WTC11 (cell line): ENCODE measurements around the gene EMX2. TPM values are rescaled to one million over a fixed set of nuclear protein-coding genes. Genes with fewer than 3 reads are reported as not detected.
A peak's percentile ranks its signal among the peaks of the same experiment; 100 is the strongest.

Experiments used
- ATAC-seq: fragments of 200-7000 bp; cut with Tn5 transposase; 2 replicates; pipeline ENCODE4 v1.10.0; 2021; ENCODE audit warnings: mild to moderate bottlenecking, moderate library complexity
- CTCF ChIA-PET: fragments of 300-600 bp; sonication (Branson Sonifier 250); formaldehyde crosslinking; loops from one replicate; lab custom pipeline; 2021; ENCODE audit warnings: antibody characterized with exemption; lab: Charles Lee
- POLR2A ChIA-PET: fragments of 350-600 bp; sonication (Branson Sonifier 250); formaldehyde crosslinking; loops from one replicate; lab custom pipeline; 2021; ENCODE audit warnings: antibody characterized with exemption; lab: Charles Lee
- DNase-seq: peaks from one replicate; pipeline ENCODE4 v3.0.0; 2021; ENCODE audit warnings: low spot score
- H3K27ac Mint-ChIP-seq: 2 replicates; pipeline ENCODE4 v1.8.0; 2021; ENCODE audit warnings: mixed read lengths
- H3K27me3 Mint-ChIP-seq: 2 replicates; pipeline ENCODE4 v1.8.0; 2021; ENCODE audit warnings: low read depth, mild to moderate bottlenecking, moderate library complexity, mixed read lengths
- H3K36me3 Mint-ChIP-seq: 2 replicates; pipeline ENCODE4 v1.8.0; 2021; ENCODE audit warnings: mixed read lengths
- H3K4me1 Mint-ChIP-seq: 2 replicates; pipeline ENCODE4 v1.8.0; 2022; ENCODE audit warnings: mixed read lengths
- H3K4me3 Mint-ChIP-seq: 2 replicates; pipeline ENCODE4 v1.8.0; 2021; ENCODE audit warnings: mild to moderate bottlenecking, moderate library complexity, mixed read lengths
- H3K9me3 Mint-ChIP-seq: 2 replicates; pipeline ENCODE4 v1.8.0; 2021; ENCODE audit warnings: mixed read lengths
- ATF1 ChIP-seq: sonication (generic); formaldehyde crosslinking; IDR thresholded peaks from 2 replicates; pipeline ENCODE4 v1.8.1; 2023; ENCODE audit warnings: mild to moderate bottlenecking, moderate library complexity, missing genetic modification reagents
- ATF6 ChIP-seq: sonication (generic); formaldehyde crosslinking; IDR thresholded peaks from 2 replicates; pipeline ENCODE4 v1.8.1; 2023; ENCODE audit warnings: mild to moderate bottlenecking, missing genetic modification reagents
- CBFB ChIP-seq: sonication (generic); formaldehyde crosslinking; IDR thresholded peaks from 2 replicates; pipeline ENCODE4 v1.8.1; 2022; ENCODE audit warnings: mild to moderate bottlenecking, low read depth, missing genetic modification reagents
- CREB1 ChIP-seq: sonication (generic); formaldehyde crosslinking; IDR thresholded peaks from 2 replicates; pipeline ENCODE4 v1.8.0; 2023; ENCODE audit warnings: mild to moderate bottlenecking, missing genetic modification reagents
- ERG ChIP-seq: fragments of 250-450 bp; sonication (Bioruptor Pico); IDR thresholded peaks from 2 replicates; pipeline ENCODE4 v1.8.0; 2021; ENCODE audit warnings: mild to moderate bottlenecking
- ESRRA ChIP-seq: sonication (generic); formaldehyde crosslinking; IDR thresholded peaks from 2 replicates; pipeline ENCODE4 v1.8.1; 2022; ENCODE audit warnings: mild to moderate bottlenecking, missing genetic modification reagents, borderline replicate concordance
- HMGA2 ChIP-seq: fragments of 250-450 bp; sonication (Bioruptor Pico); IDR thresholded peaks from 2 replicates; pipeline ENCODE4 v1.4.0; 2021; ENCODE audit warnings: mild to moderate bottlenecking, moderate library complexity
- IRF2 ChIP-seq: sonication (generic); formaldehyde crosslinking; IDR thresholded peaks from 2 replicates; pipeline ENCODE4 v1.8.0; 2022; ENCODE audit warnings: low read depth, missing genetic modification reagents, borderline replicate concordance
- JUN ChIP-seq: sonication (generic); formaldehyde crosslinking; IDR thresholded peaks from 2 replicates; pipeline ENCODE4 v1.8.0; 2023; ENCODE audit warnings: mild to moderate bottlenecking, missing genetic modification reagents
- NFATC4 ChIP-seq: fragments of 250-450 bp; sonication (Bioruptor Pico); IDR thresholded peaks from 2 replicates; pipeline ENCODE4 v1.9.0; 2021; ENCODE audit warnings: mild to moderate bottlenecking
- RELA ChIP-seq: sonication (generic); formaldehyde crosslinking; IDR thresholded peaks from 2 replicates; pipeline ENCODE4 v1.8.1; 2022; ENCODE audit warnings: missing genetic modification reagents, mild to moderate bottlenecking, borderline replicate concordance
- TEAD4 ChIP-seq: sonication (generic); formaldehyde crosslinking; IDR thresholded peaks from 2 replicates; pipeline ENCODE4 v1.8.0; 2022; ENCODE audit warnings: mild to moderate bottlenecking, missing genetic modification reagents
- USF2 ChIP-seq: sonication (generic); formaldehyde crosslinking; IDR thresholded peaks from 2 replicates; pipeline ENCODE4 v1.8.1; 2023; ENCODE audit warnings: mild to moderate bottlenecking, missing genetic modification reagents, moderate library complexity
- ZNF121 ChIP-seq: sonication (generic); formaldehyde crosslinking; IDR thresholded peaks from 2 replicates; pipeline ENCODE4 v1.8.0; 2023; ENCODE audit warnings: missing genetic modification reagents
- ZNF219 ChIP-seq: sonication (generic); formaldehyde crosslinking; IDR thresholded peaks from 2 replicates; pipeline ENCODE4 v1.8.0; 2023; ENCODE audit warnings: missing genetic modification reagents, mild to moderate bottlenecking, borderline replicate concordance
- ZNF232 ChIP-seq: sonication (generic); formaldehyde crosslinking; IDR thresholded peaks from 2 replicates; pipeline ENCODE4 v1.8.0; 2022; ENCODE audit warnings: mild to moderate bottlenecking, missing genetic modification reagents
- ZNF423 ChIP-seq: fragments of 250-450 bp; sonication (Bioruptor Pico); IDR thresholded peaks from 2 replicates; pipeline ENCODE4 v2.1.2; 2022; ENCODE audit warnings: mild to moderate bottlenecking, moderate library complexity
- ZSCAN18 ChIP-seq: fragments of 250-450 bp; sonication (Bioruptor Pico); IDR thresholded peaks from 2 replicates; pipeline ENCODE4 v2.1.2; 2022; ENCODE audit warnings: mild to moderate bottlenecking, moderate library complexity
- total RNA-seq: library from RNA; stranded (reverse); gene quantifications from 3 replicates; pipeline ENCODE4 v1.2.3, GENCODE V29; 2021
- TF ChIP-seq, protein P1 (sequence below): fragments of 250-450 bp; sonication (Bioruptor Pico); IDR thresholded peaks from 2 replicates; pipeline ENCODE4 v1.9.0; 2021; ENCODE audit warnings: mild to moderate bottlenecking, borderline replicate concordance
- TF ChIP-seq, protein P2 (sequence below): sonication (generic); formaldehyde crosslinking; IDR thresholded peaks from 2 replicates; pipeline ENCODE4 v1.8.1; 2023; ENCODE audit warnings: mild to moderate bottlenecking, moderate library complexity, missing genetic modification reagents

The EMX2 gene
- total RNA-seq, 1 experiment from 2014 or later = not detected

GRCh38 chr10:117497736-117498135, 44.8 kb upstream of the EMX2 start (continued):
- TF ChIP-seq ESRRA = no peak

- no peak for DNase-seq
- Mint-ChIP-seq H3K4me3 (no peak overlapping the region), H3K9me3 (no peaks in the 10 kb centered on the region), H3K4me1 (peaks cover 11% of the 10 kb centered on the region), H3K36me3 (no peaks in the 10 kb centered on the region), H3K27me3 (peaks cover 24% of the 10 kb centered on the region), H3K27ac (no peak overlapping the region)
- TF ChIP-seq ZNF423 (CRISPR knock-in tag) (no peak), IRF2 (no peak), ZSCAN18 (CRISPR knock-in tag) (no peak), ATF1 (CRISPR knock-in tag) (no peak), ZNF121 (CRISPR knock-in tag) (no peak), NFATC4 (CRISPR knock-in tag) (no peak), ATF6 (no peak), USF2 (CRISPR knock-in tag) (no peak), RELA (CRISPR knock-in tag) (no peak), CBFB (no peak), TEAD4 (CRISPR knock-in tag) (no peak), JUN (CRISPR knock-in tag) (no peak), ZNF219 (CRISPR knock-in tag) (no peak)
- TF ChIP-seq, protein P1, sequence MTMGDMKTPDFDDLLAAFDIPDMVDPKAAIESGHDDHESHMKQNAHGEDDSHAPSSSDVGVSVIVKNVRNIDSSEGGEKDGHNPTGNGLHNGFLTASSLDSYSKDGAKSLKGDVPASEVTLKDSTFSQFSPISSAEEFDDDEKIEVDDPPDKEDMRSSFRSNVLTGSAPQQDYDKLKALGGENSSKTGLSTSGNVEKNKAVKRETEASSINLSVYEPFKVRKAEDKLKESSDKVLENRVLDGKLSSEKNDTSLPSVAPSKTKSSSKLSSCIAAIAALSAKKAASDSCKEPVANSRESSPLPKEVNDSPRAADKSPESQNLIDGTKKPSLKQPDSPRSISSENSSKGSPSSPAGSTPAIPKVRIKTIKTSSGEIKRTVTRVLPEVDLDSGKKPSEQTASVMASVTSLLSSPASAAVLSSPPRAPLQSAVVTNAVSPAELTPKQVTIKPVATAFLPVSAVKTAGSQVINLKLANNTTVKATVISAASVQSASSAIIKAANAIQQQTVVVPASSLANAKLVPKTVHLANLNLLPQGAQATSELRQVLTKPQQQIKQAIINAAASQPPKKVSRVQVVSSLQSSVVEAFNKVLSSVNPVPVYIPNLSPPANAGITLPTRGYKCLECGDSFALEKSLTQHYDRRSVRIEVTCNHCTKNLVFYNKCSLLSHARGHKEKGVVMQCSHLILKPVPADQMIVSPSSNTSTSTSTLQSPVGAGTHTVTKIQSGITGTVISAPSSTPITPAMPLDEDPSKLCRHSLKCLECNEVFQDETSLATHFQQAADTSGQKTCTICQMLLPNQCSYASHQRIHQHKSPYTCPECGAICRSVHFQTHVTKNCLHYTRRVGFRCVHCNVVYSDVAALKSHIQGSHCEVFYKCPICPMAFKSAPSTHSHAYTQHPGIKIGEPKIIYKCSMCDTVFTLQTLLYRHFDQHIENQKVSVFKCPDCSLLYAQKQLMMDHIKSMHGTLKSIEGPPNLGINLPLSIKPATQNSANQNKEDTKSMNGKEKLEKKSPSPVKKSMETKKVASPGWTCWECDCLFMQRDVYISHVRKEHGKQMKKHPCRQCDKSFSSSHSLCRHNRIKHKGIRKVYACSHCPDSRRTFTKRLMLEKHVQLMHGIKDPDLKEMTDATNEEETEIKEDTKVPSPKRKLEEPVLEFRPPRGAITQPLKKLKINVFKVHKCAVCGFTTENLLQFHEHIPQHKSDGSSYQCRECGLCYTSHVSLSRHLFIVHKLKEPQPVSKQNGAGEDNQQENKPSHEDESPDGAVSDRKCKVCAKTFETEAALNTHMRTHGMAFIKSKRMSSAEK (CRISPR knock-in tag) = no peak
- POLR2A ChIA-PET = no interaction called here
- peak; percentile 38 for ATAC-seq
- CTCF ChIA-PET = no interaction called here
Observed at GRCh38 chr10:117499248-117500105, 43.1 kb upstream of the EMX2 start.

- no peaks in the 10 kb centered on the region for H3K36me3 Mint-ChIP-seq
- H3K4me3 Mint-ChIP-seq = no peak overlapping the region
- H3K9me3 Mint-ChIP-seq = no peaks in the 10 kb centered on the region
- DNase-seq (no peak), ATAC-seq (no peak)
- H3K27ac Mint-ChIP-seq = no peak overlapping the region
- H3K27me3 Mint-ChIP-seq = peaks cover 14% of the 10 kb centered on the region
- ChIA-PET CTCF (interaction anchor here (1.4 kb wide), 1 partner anchor 284 kb away, joined by 4 read pairs; no protein-coding TSS in a partner anchor), POLR2A (no interaction called here)
- peaks cover 11% of the 10 kb centered on the region for H3K4me1 Mint-ChIP-seq
- TF ChIP-seq TEAD4 (CRISPR knock-in tag) (no peak), HMGA2 (CRISPR knock-in tag) (no peak), ERG (CRISPR knock-in tag) (no peak), ZNF423 (CRISPR knock-in tag) (no peak), CREB1 (CRISPR knock-in tag) (no peak), ZNF232 (CRISPR knock-in tag) (no peak)
- TF ChIP-seq, protein P2, sequence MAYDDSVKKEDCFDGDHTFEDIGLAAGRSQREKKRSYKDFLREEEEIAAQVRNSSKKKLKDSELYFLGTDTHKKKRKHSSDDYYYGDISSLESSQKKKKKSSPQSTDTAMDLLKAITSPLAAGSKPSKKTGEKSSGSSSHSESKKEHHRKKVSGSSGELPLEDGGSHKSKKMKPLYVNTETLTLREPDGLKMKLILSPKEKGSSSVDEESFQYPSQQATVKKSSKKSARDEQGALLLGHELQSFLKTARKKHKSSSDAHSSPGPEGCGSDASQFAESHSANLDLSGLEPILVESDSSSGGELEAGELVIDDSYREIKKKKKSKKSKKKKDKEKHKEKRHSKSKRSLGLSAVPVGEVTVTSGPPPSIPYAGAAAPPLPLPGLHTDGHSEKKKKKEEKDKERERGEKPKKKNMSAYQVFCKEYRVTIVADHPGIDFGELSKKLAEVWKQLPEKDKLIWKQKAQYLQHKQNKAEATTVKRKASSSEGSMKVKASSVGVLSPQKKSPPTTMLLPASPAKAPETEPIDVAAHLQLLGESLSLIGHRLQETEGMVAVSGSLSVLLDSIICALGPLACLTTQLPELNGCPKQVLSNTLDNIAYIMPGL (CRISPR knock-in tag) = no peak
Observed at GRCh38 chr10:117500456-117500855, 42.1 kb upstream of the EMX2 start.
